ENCODE measurements around the gene ZNF773. TPM values are rescaled to one million over a fixed set of nuclear protein-coding genes. Genes with fewer than 3 reads are reported as not detected.
"Not testable (repeated sequence)": the region's sequence is repeated elsewhere in the genome, so short reads cannot be mapped to it uniquely, and the experiment has no call there.

Gene ZNF773
- 9.3 to 9.7 TPM (median 9.4 TPM) in 3 replicates for total RNA-seq

DNA sequence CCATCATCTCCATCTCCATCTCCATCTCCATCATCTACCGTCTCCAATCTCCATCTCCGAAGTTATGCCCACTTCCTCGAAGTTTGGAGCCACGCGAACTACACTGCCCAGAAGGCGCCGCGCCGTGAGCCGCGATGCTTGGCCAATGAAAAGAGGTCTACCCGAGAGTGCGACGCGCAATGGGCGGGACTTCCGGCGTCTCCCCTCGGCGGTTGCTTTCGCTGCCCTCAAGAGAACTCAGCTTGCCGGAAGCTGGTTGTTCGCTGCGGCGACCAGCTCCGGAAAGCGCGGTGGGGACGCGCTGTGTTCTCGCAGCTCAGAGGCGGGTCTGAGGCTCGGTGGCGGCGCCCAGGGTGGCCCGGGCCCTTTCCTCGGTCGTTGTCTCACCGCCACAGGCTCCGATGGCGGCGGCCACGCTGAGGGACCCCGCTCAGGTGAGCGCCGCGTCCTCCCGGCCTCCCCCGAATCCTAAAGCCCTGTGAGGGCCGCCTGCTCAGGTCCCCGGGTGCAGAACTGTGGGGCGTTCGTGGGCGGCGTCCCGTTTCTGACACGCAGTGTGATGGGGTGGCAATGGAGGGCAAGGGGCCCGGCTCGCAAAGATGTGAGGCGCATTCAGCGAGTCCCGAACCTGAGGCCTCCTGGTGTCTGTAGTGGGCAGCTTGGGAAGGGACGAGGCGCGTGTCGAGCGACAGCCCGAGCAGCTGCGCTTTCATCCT, at the start of gene ZNF773:
TSS of gene ZNF773 (plus strand) at position 259 of the 716 bp plus-strand sequence. CDS start at position 402, 143 bp downstream.
- not testable (repeated sequence) for H3K4me1 Mint-ChIP-seq; H3K27me3 Mint-ChIP-seq (ENCODE audit: low read depth)
- Mint-ChIP-seq H3K36me3 (peaks cover 64% of the 10 kb centered on the region), H3K4me3 (peak within 1 kb of the TSS; percentile 67), H3K9me3 (peaks cover 62% of the 10 kb centered on the region), H3K27ac (peak within 1 kb of the TSS; percentile 60)
- DNase-seq (ENCODE audit: low spot score in 2 of 2, unreplicated experiment in 2 of 2) = peak; percentile 86 to 90

DNA sequence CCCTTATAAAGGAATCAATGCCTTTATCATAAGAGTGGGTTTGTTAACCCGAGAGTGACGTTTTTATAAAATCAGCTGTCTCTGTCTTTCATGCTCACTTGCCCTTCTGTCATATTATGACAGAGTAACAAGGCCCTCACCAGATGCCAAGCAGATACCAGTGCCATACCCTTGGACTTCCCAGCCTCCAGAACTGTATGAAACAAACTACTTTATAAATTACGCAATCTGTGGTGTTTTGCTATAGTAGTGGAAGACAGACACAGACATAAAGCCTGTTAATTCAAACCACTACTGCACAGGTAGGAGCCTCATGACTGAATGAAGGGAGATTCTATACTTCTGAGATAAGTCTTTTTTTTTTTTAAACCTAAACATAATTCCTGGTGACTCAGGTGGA, 47.4 kb upstream of the ZNF773 start:
- Mint-ChIP-seq H3K4me1 (no peaks in the 10 kb centered on the region), H3K9me3 (peaks cover 54% of the 10 kb centered on the region), H3K27ac (no peak overlapping the region), H3K4me3 (no peak overlapping the region), H3K36me3 (peaks cover 52% of the 10 kb centered on the region), H3K27me3 (ENCODE audit: low read depth) (no peaks in the 10 kb centered on the region)
- TF ChIP-seq, protein P1, sequence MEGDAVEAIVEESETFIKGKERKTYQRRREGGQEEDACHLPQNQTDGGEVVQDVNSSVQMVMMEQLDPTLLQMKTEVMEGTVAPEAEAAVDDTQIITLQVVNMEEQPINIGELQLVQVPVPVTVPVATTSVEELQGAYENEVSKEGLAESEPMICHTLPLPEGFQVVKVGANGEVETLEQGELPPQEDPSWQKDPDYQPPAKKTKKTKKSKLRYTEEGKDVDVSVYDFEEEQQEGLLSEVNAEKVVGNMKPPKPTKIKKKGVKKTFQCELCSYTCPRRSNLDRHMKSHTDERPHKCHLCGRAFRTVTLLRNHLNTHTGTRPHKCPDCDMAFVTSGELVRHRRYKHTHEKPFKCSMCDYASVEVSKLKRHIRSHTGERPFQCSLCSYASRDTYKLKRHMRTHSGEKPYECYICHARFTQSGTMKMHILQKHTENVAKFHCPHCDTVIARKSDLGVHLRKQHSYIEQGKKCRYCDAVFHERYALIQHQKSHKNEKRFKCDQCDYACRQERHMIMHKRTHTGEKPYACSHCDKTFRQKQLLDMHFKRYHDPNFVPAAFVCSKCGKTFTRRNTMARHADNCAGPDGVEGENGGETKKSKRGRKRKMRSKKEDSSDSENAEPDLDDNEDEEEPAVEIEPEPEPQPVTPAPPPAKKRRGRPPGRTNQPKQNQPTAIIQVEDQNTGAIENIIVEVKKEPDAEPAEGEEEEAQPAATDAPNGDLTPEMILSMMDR (IDR thresholded peaks at IDR 0.05; ENCODE audit: unreplicated experiment) = no peak
- no peak for DNase-seq (ENCODE audit: low spot score in 2 of 2, unreplicated experiment in 2 of 2)

DNA sequence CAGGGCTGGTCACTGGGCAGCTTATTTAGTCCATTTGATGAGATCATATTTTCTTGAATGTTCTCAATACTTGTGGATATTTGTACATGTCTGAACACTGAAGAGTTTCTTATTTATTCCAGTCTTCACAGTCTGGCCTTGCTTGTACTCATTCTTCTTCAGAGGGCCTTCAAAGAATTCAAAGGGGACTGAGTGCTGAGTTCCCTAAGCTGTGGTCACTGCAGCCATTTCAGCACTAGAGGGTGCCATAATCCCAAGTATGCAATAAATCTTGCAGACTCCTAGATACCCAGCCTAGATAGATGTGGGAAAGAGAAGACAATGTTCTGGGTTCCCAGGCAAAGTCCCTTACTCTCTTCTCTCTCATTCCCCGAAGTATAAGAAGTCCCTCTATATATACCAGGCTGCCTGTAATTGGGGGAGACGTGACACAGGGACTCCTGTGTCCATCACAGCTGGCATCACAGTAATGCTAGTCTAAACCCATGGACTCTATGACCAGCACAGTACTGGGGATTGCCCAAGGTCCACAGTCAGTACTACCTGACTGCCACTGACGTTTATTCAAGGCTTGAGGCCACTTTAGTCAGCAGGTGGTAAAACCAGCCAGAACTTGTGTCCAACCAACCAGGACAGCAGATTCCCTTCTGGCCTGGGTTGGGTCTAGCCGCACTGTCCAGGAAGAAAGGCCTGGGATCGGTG, 33.9 kb upstream of the ZNF773 start:
- no peak overlapping the region for H3K27ac Mint-ChIP-seq
- H3K36me3 Mint-ChIP-seq = peaks cover 64% of the 10 kb centered on the region
- TF ChIP-seq, protein P1 (IDR thresholded peaks at IDR 0.05; ENCODE audit: unreplicated experiment) = no peak
- no peak overlapping the region for H3K4me3 Mint-ChIP-seq
- H3K4me1 Mint-ChIP-seq = no peaks in the 10 kb centered on the region
- no peak for DNase-seq (ENCODE audit: low spot score in 2 of 2, unreplicated experiment in 2 of 2)
- H3K27me3 Mint-ChIP-seq (ENCODE audit: low read depth) = no peaks in the 10 kb centered on the region
- peaks cover 71% of the 10 kb centered on the region for H3K9me3 Mint-ChIP-seq

DNA sequence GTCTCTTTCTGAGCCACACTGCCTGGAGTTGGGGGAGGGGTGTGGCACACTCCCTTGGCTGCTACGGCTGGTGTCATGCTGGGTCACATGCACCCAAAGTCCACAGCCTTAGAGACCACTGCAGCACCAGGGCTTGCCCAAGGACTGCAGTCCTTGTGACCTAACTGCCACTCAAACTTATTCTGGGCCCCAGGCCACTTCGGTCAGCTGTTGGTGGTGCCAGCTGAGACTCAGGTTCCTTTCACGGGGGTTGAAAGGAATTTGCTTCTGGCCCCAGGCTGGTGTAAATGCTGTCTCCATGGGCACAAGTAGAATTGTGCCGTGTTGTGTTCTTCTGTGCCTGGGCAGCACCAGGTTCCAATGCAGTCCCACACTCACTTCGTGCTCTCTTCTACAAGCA, 33.2 kb upstream of the ZNF773 start:
- H3K4me3 Mint-ChIP-seq = no peak overlapping the region
- DNase-seq (ENCODE audit: low spot score in 2 of 2, unreplicated experiment in 2 of 2) = no peak
- TF ChIP-seq, protein P1 (IDR thresholded peaks at IDR 0.05; ENCODE audit: unreplicated experiment) = no peak
- H3K9me3 Mint-ChIP-seq = peaks cover 71% of the 10 kb centered on the region
- H3K36me3 Mint-ChIP-seq = peaks cover 66% of the 10 kb centered on the region
- H3K27ac Mint-ChIP-seq = no peak overlapping the region
- H3K27me3 Mint-ChIP-seq (ENCODE audit: low read depth) = no peaks in the 10 kb centered on the region
- H3K4me1 Mint-ChIP-seq = no peaks in the 10 kb centered on the region

DNA sequence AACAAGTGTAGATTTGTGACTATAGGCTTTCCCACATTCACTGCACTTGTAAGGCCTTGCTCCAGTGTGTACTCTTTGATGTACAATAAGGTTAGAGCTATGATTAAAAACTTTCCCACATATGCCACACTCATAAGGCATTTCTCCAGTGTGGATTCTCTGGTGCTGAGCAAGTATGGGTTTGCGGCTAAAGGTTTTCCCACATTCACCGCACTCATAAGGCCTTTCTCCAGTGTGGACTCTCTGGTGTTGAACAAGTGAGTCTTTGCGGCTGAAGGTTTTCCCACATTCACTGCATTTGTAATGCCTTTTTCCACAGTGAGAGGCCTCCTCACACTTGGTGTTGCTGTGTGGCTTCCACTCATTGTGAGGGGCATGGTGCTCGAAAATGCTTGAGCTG, 26.1 kb upstream of the ZNF773 start:
- H3K27me3 Mint-ChIP-seq (ENCODE audit: low read depth) = no peaks in the 10 kb centered on the region
- TF ChIP-seq, protein P1 (IDR thresholded peaks at IDR 0.05; ENCODE audit: unreplicated experiment) = no peak
- peaks cover 86% of the 10 kb centered on the region for H3K9me3 Mint-ChIP-seq
- peaks cover 91% of the 10 kb centered on the region for H3K36me3 Mint-ChIP-seq
- peaks cover 6% of the 10 kb centered on the region for H3K4me1 Mint-ChIP-seq
- H3K4me3 Mint-ChIP-seq = no peak overlapping the region
- no peak for DNase-seq (ENCODE audit: low spot score in 2 of 2, unreplicated experiment in 2 of 2)
- H3K27ac Mint-ChIP-seq = no peak overlapping the region

Data from mesothelial cell of epicardium (in vitro differentiated cells).